ENCODE results near the gene SORCS3.

GRCh38 chr10:104750291-104750690 lies 109.2 kb downstream of the SORCS3 start:
- TF ChIP-seq MYC (IDR thresholded peaks at IDR 0.05; ENCODE audit: insufficient read depth, insufficient read length, insufficient replicate concordance, low read length, severe bottlenecking) (no peak), POLR2A (IDR thresholded peaks at IDR 0.05; ENCODE audit: low read depth, low read length) (no peak), EGR1 (IDR thresholded peaks at IDR 0.05; ENCODE audit: borderline replicate concordance in 1 of 2, low read depth in 2 of 2, low read length in 2 of 2) (no peak), HDAC6 (IDR thresholded peaks at IDR 0.05; ENCODE audit: unreplicated experiment) (no peak), NR2C2 (IDR thresholded peaks at IDR 0.05; ENCODE audit: borderline replicate concordance, control insufficient read depth, insufficient read length, low read depth) (no peak), MLLT1 (IDR thresholded peaks at IDR 0.05) (no peak)

Data from GM12878 (cell line).